DOHH2 (cell line): ENCODE results near the gene INPP4B.

ENCODE experiments used
- H3F3A ChIP-seq: fragments of 200-600 bp; sonication (generic), shearing (Covaris generic); 2 replicates; pipeline ENCODE4 v1.6.0; 2016; ENCODE audit warnings: antibody characterized with exemption, mild to moderate bottlenecking; ENCODE audit not compliant: control insufficient read depth, insufficient read depth
- H3K27ac ChIP-seq: fragments of 200-600 bp; sonication (generic); 2 replicates; pipeline ENCODE4 v1.5.1; 2014; ENCODE audit warnings: low read depth, mild to moderate bottlenecking, low read length, moderate library complexity
- H3K27me3 ChIP-seq: fragments of 200-600 bp; sonication (generic); 2 replicates; pipeline ENCODE4 v1.6.1; 2014; ENCODE audit warnings: mild to moderate bottlenecking, low read length, mixed read lengths; ENCODE audit not compliant: control insufficient read depth
- H3K36me3 ChIP-seq: fragments of 200-600 bp; sonication (generic); 2 replicates; pipeline ENCODE4 v1.6.1; 2014; ENCODE audit warnings: mild to moderate bottlenecking, low read length, moderate library complexity, mixed read lengths; ENCODE audit not compliant: control insufficient read depth
- H3K4me1 ChIP-seq: fragments of 200-600 bp; sonication (generic); 2 replicates; pipeline ENCODE4 v1.6.1; 2014; ENCODE audit warnings: mild to moderate bottlenecking, low read length, mixed read lengths; ENCODE audit not compliant: control insufficient read depth
- H3K4me2 ChIP-seq: fragments of 200-600 bp; sonication (generic); 2 replicates; pipeline ENCODE4 v1.6.0; 2014; ENCODE audit warnings: mild to moderate bottlenecking, low read length, moderate library complexity
- H3K4me3 ChIP-seq: fragments of 200-600 bp; sonication (generic); 2 replicates; pipeline ENCODE4 v1.5.1; 2014; ENCODE audit warnings: mild to moderate bottlenecking, low read length, mixed read lengths
- H3K79me2 ChIP-seq: fragments of 200-600 bp; sonication (generic); 2 replicates; pipeline ENCODE4 v1.6.1; 2014; ENCODE audit warnings: mild to moderate bottlenecking, low read length, mixed read lengths; ENCODE audit not compliant: control insufficient read depth
- H3K9me2 ChIP-seq: fragments of 200-600 bp; sonication (generic); replicated peaks from 2 replicates; pipeline ENCODE4 v1.6.1; 2014; ENCODE audit warnings: mild to moderate bottlenecking, low read length, mixed read lengths; ENCODE audit not compliant: control insufficient read depth
- H3K9me3 ChIP-seq: fragments of 200-600 bp; sonication (generic); 2 replicates; pipeline ENCODE4 v1.6.1; 2014; ENCODE audit warnings: antibody characterized with exemption, low read length, mixed read lengths; ENCODE audit not compliant: control insufficient read depth, insufficient read depth
- H4K20me1 ChIP-seq: fragments of 200-600 bp; sonication (generic); 2 replicates; pipeline ENCODE4 v1.6.0; 2014; ENCODE audit warnings: low read depth, mild to moderate bottlenecking, antibody characterized with exemption, low read length, moderate library complexity; ENCODE audit not compliant: control insufficient read depth, insufficient read depth
- EZH2phosphoT487 ChIP-seq: fragments of 200-600 bp; sonication (generic); IDR thresholded peaks from 2 replicates; pipeline ENCODE4 v1.6.1; 2017; ENCODE audit warnings: borderline replicate concordance, mild to moderate bottlenecking, antibody characterized with exemption, low read length, moderate library complexity, mixed read lengths
- TF ChIP-seq, protein P1 (sequence below): fragments of 200-600 bp; sonication (generic); IDR thresholded peaks from one replicate; pipeline ENCODE4 v1.5.1; 2014; ENCODE audit warnings: antibody characterized with exemption, mild to moderate bottlenecking, low read depth, low read length; ENCODE audit not compliant: poor library complexity, severe bottlenecking

INPP4B gene

DNA sequence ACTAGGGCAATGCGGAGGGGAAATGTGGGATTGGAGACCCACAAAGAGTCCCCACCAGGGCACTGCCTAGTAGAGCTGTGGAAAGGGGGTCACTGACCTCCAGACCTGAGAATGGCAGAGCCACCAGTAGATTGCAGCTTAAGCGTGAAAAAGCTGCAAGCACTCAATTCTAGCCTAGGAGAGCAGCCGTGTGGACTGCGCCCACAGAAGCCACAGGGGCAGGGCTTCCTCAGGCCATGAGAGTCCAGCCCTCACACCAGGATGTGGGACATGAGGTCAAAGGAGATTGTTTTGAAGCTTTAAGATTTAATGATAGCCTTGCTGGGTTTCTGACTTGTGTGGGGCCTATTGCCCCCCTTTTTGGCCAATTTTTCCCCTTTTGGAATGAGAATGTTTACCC, 379.0 kb downstream of the INPP4B start:
- Histone ChIP-seq H4K20me1 (no peaks in the 10 kb centered on the region), H3K79me2 (no peaks in the 10 kb centered on the region), H3K27ac (no peak overlapping the region), H3K27me3 (no peaks in the 10 kb centered on the region), H3K4me3 (no peak overlapping the region), H3K9me2 (no peaks in the 10 kb centered on the region), H3F3A (no peaks in the 10 kb centered on the region), H3K4me1 (no peaks in the 10 kb centered on the region), H3K36me3 (no peaks in the 10 kb centered on the region), H3K9me3 (no peaks in the 10 kb centered on the region), H3K4me2 (no peak overlapping the region)
- no peak for TF ChIP-seq EZH2phosphoT487
- TF ChIP-seq, protein P1, sequence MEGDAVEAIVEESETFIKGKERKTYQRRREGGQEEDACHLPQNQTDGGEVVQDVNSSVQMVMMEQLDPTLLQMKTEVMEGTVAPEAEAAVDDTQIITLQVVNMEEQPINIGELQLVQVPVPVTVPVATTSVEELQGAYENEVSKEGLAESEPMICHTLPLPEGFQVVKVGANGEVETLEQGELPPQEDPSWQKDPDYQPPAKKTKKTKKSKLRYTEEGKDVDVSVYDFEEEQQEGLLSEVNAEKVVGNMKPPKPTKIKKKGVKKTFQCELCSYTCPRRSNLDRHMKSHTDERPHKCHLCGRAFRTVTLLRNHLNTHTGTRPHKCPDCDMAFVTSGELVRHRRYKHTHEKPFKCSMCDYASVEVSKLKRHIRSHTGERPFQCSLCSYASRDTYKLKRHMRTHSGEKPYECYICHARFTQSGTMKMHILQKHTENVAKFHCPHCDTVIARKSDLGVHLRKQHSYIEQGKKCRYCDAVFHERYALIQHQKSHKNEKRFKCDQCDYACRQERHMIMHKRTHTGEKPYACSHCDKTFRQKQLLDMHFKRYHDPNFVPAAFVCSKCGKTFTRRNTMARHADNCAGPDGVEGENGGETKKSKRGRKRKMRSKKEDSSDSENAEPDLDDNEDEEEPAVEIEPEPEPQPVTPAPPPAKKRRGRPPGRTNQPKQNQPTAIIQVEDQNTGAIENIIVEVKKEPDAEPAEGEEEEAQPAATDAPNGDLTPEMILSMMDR: no peak

GRCh38 chr4:142465526-142465925, 380.6 kb downstream of the INPP4B start:
- Histone ChIP-seq H4K20me1 (no peaks in the 10 kb centered on the region), H3K4me2 (no peak overlapping the region), H3K9me3 (no peaks in the 10 kb centered on the region), H3K27ac (no peak overlapping the region), H3K27me3 (no peaks in the 10 kb centered on the region), H3F3A (no peaks in the 10 kb centered on the region), H3K79me2 (no peaks in the 10 kb centered on the region), H3K36me3 (no peaks in the 10 kb centered on the region), H3K9me2 (no peaks in the 10 kb centered on the region), H3K4me3 (no peak overlapping the region), H3K4me1 (no peaks in the 10 kb centered on the region)
- TF ChIP-seq, protein P1: no peak
- no peak for TF ChIP-seq EZH2phosphoT487

GRCh38 chr4:142463206-142463605, 382.9 kb downstream of the INPP4B start:
- Histone ChIP-seq H3K4me1 (no peaks in the 10 kb centered on the region), H3K9me3 (no peaks in the 10 kb centered on the region), H3F3A (no peaks in the 10 kb centered on the region), H3K36me3 (no peaks in the 10 kb centered on the region), H3K79me2 (no peaks in the 10 kb centered on the region), H3K9me2 (no peaks in the 10 kb centered on the region), H4K20me1 (no peaks in the 10 kb centered on the region), H3K4me2 (no peak overlapping the region), H3K27ac (no peak overlapping the region), H3K27me3 (no peaks in the 10 kb centered on the region), H3K4me3 (no peak overlapping the region)
- TF ChIP-seq, protein P1: no peak
